Panc1 (cell line): Measurements from ENCODE around the gene LSS.

Experiments
- POLR2AphosphoS5 ChIP-seq: IDR thresholded peaks from 2 replicates; pipeline ENCODE4 v1.6.1; 2012; ENCODE audit warnings: mild to moderate bottlenecking, low read depth, low read length, moderate library complexity
- TF ChIP-seq, protein P1 (sequence below): fragments of 450-650 bp; IDR thresholded peaks from 2 replicates; pipeline ENCODE4 v1.5.1; 2017; ENCODE audit warnings: mild to moderate bottlenecking

DNA sequence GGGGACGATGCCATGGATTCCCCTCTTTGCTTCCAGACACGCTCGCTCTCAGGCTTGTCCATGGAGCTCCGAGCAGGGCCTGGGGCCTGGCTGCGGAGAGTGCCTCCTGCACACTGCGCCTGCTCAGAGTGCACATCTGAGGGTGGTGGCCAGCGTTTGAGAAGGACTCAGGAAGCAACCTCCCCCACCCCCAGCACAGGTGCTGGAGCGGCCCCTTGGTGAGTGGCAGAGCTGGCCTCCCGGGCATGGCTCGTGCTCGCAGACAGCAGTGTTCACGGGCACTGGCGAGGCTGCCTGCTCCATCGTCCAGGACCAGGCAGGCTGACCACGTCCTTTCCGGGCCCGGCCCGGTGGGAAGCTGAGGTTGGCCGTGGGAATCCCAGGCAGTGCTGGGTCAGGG lies 47.1 kb downstream of the LSS start:
- no peak for TF ChIP-seq POLR2AphosphoS5
- TF ChIP-seq, protein P1, sequence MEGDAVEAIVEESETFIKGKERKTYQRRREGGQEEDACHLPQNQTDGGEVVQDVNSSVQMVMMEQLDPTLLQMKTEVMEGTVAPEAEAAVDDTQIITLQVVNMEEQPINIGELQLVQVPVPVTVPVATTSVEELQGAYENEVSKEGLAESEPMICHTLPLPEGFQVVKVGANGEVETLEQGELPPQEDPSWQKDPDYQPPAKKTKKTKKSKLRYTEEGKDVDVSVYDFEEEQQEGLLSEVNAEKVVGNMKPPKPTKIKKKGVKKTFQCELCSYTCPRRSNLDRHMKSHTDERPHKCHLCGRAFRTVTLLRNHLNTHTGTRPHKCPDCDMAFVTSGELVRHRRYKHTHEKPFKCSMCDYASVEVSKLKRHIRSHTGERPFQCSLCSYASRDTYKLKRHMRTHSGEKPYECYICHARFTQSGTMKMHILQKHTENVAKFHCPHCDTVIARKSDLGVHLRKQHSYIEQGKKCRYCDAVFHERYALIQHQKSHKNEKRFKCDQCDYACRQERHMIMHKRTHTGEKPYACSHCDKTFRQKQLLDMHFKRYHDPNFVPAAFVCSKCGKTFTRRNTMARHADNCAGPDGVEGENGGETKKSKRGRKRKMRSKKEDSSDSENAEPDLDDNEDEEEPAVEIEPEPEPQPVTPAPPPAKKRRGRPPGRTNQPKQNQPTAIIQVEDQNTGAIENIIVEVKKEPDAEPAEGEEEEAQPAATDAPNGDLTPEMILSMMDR, result no peak
